HG02852 (cell line): ENCODE measurements around the gene SGMS1.
A peak's percentile ranks its signal among the peaks of the same experiment; 100 is the strongest.

Experiments
- ATAC-seq: cut with Tn5 transposase; IDR thresholded peaks from one replicate; pipeline ENCODE4 v1.9.1; 2021; ENCODE audit warnings: mild to moderate bottlenecking, moderate library complexity; ENCODE audit not compliant: unreplicated experiment

Gene SGMS1

GRCh38 chr10:50407076-50407801, 216.5 kb downstream of the SGMS1 start:
- ATAC-seq = no peak

DNA sequence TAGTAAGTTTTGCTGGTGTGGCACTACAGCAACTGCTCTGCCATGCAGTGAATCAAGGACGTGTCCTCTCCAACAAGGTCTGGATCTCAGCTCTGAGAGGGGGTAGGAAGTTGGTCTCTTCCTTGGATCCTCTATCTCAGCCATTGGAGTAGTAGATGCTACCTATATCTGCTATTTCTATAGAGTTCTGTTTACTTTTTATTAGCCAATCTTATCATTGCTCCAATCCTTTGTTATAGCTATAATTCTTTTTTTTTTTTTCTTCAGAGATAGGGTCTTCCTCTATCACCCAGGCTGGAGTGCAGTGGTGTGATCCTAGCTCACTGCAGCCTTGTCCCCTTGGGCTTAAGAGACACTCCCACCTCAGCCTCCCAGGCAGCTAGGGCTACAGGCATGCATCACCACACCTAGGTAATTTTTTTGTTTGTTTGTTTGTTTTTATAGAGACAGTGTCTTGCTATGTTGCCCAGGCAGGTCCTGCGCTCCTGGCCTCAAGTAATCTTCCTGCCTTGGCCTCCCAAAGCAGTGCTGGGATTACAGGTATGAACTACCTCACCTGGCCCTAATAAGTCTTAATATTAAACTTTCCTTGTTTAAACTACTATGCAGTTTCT, 217.2 kb downstream of the SGMS1 start:
- ATAC-seq = no peak

DNA sequence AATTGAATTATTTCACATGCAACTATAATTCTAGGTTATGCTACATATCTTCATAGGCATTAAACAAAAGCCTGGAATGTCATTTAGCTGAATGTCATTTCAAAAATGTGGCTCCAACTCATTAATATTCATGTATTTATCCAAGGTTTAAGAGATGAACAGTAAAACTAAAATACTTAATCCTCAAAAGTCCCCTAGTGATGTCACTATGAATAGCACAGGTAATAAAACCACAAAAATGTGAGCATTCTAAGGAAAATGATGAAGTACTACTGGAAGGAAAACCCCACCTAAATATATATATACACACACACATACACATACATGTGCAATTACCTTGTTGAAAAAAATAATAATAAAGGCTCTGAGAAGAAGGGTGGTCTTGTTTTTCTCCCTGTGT, 218.0 kb downstream of the SGMS1 start:
- ATAC-seq = no peak

DNA sequence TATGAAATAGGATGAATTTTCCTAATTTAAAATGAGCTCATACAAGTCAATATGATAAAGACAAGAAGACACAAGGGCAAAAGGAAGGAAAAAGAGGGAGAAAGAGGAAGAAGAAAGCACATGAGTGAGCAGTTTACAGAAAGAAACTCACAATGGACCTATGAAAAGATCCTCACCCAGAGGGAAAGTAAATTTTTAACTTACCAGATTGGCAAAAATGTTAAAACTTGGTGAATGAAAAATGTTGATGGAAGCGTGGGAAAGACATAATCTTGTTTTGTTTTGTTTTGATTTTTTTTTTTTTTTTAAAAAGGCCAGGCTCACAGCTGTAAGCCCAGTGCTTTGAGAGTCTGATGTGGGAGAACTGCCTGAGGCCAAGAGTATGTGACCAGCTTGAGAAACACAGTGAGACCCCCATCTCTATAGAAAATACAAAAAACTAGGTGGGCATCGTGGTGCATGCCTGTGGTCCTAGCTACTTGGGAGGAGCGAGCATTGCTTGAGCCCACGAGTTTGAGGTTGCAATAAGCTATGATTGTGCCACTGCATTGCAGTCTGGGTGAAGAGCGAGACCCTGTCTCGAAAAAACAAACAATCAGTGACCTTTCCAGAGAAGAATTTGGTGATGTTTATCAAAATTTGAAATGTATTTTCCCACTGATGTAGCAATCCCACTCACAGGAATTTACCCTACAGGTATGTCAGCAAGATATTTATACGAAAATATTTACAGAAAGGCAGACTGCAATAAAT, 219.6 kb downstream of the SGMS1 start:
- ATAC-seq = no peak

DNA sequence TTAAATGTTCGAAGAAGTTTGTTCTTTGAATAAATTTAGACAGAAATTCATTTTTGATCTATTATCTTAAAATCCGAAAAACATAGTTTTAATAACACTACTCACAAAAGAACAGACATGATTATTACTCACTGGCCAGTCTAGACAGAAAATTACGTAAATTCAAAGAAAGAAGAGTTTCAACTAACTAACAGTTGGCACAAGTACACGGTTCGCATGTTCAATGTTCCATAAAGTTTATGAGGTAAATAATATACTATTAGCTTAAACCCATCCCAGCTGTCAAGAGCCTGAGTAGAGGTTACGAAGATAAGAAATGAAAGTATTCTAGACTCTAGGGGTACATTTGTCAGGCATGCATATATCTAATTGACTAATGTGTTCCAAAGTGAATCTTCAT, 220.7 kb downstream of the SGMS1 start:
- no peak for ATAC-seq

GRCh38 chr10:50402466-50402865, 221.3 kb downstream of the SGMS1 start:
- no peak for ATAC-seq

- no peak for ATAC-seq
Observed at GRCh38 chr10:50400694-50401093, 223.1 kb downstream of the SGMS1 start.

DNA sequence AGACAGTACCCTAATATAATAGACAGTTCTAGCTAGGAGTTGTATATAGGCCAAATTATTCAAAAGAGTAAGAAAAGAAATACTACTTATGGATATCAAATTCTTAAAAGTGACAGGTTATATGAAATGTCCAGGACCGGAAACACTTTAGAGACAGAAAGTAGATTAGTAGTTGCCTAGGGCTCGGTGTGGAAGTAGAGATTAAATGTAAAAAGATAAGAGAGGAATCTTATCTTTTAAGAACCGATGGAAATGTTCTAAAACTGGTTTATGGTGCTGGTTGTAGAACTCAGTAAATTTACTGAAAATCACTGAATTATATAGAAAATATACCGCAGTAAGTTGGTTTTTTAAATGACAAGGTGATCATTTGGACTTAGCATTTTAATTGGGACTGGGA, 224.9 kb downstream of the SGMS1 start:
- no peak for ATAC-seq

GRCh38 chr10:50398381-50398780, 225.4 kb downstream of the SGMS1 start:
- no peak for ATAC-seq

GRCh38 chr10:50397312-50398140, 226.2 kb downstream of the SGMS1 start:
- peak; percentile 57 for ATAC-seq

GRCh38 chr10:50396491-50397311, 227.1 kb downstream of the SGMS1 start:
- ATAC-seq = peak; percentile 83

- no peak for ATAC-seq
Observed at GRCh38 chr10:50395851-50396250, 227.9 kb downstream of the SGMS1 start.

DNA sequence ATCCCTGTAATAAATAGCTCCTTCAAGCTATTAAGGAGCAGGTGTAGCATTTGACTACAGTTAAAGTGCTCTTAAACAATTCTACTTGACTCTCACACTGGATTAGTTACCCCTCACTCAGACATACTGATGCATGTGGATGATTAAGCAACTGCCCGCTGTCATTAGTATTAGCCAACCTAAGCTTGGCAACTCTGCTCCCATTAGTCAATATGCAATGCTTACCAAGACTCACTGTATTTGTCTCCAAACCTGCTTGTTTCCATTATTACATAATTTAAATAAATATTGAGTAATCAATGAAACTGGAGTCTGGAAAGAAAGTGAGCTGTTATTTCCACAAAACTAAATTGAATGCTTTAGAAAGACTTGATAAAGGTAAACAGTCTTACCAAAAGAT, 228.5 kb downstream of the SGMS1 start:
- no peak for ATAC-seq

DNA sequence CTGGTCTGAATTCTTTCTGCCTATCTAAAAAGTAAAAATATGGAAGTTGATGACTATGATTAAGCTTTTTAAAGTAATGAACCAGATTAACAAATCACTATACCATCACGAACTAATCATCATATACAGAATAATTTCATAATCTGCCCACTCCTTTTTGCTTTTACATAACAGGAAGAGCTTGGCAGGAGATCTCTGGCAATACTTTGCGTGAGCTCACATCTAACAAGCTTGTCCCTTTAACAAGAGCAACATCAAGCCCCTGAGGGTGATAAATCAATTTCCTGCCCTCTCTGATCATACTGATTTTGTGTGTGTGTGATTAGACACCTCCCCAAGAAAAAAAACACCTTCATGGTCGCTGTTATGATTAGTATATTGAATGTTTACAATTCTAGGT, 228.9 kb downstream of the SGMS1 start:
- ATAC-seq = no peak

DNA sequence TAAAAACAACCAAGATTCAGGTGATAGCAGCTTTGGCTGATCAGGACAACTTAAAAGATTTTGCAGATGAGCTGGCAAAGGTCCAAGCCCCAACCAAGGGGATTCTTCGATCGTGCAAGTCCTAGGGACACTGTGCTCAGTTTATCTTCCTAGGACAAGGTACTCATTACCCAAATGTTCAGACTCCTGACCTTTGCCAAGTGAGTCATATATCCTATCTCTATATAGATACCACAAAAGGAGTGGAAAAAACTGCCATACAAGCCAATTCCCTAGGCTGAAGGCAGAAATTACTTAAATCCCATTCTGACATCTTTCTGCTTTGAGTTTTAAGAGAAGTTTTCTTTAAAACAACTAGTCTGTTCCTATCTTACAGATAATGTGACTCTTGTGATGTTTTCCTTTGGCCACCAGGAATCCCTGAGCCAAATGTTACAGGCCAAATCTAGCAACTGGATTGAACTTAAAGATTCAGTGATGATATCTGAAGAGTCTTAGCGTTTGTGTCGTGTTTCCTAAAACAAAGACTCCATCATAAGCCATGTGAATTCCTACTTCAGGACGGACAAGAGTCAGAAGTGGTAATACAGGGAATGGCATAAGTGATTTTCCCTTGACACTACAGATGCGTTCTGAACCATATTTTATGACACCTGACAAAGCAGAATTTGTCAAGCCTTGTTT, 229.8 kb downstream of the SGMS1 start:
- no peak for ATAC-seq

DNA sequence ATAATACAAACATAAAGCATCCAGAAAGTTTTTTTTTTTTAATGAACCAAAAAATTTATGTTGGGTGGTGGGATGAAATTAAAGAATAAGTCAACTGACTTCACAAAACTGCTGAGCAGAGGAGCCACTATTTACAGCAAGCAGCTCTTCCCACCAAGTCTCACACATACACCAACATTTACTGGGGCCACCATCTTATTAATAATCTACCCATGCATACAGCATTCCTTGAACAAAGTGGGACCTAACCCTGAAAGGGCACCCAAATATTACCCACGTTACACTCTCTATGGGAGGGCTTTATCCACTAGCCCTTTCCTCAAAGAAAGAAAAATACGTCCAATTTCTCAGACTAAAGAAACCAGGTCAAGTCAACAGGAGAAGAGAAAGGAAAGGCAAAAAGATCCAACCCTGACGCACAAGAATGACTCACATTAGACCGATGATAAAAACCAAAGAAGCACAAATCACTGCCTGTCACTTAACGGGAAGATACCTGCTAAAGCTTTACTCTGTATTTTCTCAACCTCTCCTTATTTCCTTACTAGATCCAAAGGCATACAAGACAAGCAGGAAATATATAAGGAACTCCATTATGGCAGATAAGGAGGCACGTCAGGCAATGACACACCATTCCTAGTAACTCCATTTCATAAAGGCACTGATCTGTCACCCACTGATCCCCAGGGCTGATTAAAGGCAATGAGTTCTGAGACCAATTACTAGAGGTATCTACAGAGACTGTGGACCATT, 230.6 kb downstream of the SGMS1 start:
- ATAC-seq = no peak

DNA sequence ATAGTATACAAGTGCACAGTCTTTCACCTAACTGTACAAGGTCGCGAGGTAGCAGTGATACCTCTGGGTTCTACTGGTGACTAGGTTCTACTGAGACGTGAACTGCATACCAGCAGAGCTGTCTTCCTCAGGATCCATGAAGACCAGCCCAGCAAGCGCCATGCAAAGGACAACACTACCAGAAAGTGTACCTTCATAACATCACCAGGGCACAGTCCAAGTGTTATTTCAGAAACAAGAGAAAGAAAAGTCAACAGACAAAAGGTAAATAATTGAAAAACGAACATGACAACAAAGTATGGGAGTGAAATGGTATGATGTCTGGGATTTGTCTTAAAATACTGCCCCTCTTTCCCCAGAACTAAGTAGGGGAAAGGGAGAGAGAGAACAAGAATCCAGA, 231.3 kb downstream of the SGMS1 start:
- ATAC-seq = no peak

DNA sequence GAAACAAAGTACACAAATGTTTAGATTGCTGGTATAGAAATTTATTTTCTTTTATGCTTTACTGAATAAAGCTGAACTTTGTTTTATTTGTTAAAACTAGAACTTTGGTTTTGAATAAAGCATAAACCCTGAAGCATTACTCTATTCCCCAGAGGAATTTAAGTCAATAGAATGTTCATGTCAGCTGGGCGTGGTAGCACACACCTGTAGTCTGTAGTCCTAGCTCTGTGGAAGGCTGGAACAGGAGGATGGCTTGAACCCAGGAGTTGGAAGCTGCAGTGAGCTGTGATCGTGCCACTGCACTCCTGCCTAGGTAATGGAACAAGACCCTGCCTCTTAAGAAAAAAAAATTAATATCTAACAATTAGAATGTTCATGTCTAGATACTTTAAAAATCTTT, 233.5 kb downstream of the SGMS1 start:
- ATAC-seq = no peak

DNA sequence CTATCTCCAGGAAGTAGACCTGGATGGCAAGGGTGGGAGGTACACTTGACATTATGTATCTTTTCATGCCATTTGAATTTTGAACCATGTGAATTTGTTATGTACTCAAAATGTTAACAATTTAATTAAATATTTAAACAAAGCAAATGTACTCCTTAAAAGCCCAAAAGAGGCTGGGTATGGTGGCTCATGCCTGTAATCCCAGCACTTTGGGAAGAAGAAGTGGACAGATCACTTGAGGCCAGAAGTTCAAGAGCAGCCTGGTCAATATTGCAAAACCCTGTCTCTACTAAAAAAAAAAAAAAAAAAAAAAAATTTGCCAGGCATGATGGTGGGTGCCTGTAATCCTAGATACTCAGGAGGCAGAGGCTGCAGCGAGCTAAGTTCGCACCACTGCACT, 235.6 kb downstream of the SGMS1 start:
- no peak for ATAC-seq
